ENCODE results near the gene WDR33. TPM values are rescaled to one million over a fixed set of nuclear protein-coding genes. Genes with fewer than 3 reads are reported as not detected.

WDR33 gene
- total RNA-seq, 4 donors from 2014 or later, result 41.3 to 51.6 (median 45.1) TPM

- Histone ChIP-seq H3K4me3 (peak overlapping the region in 2 of 4 donors; percentile 14 to 37), H3K27ac (peak overlapping the region in 1 of 4 donors; percentile 32), H3K27me3 (no peaks in the 10 kb centered on the region)
Measured at GRCh38 chr2:127681288-127681804, 129.6 kb downstream of the WDR33 start.

GRCh38 chr2:127680706-127681287 is 130.2 kb downstream of the WDR33 start:
- peak overlapping the region in 1 of 4 donors; percentile 14 for H3K4me3 ChIP-seq
- H3K4me1 ChIP-seq, result peaks cover 0 to 23% (median 0%) of the 10 kb centered on the region in 4 donors

More at GRCh38 chr2:127681288-127681804, 129.6 kb downstream of the WDR33 start:
- H3K36me3 ChIP-seq, result no peaks in the 10 kb centered on the region
- peaks cover 0 to 20% (median 0%) of the 10 kb centered on the region in 4 donors for H3K4me1 ChIP-seq
- DNase-seq, result no peak
- TF ChIP-seq, protein P1, sequence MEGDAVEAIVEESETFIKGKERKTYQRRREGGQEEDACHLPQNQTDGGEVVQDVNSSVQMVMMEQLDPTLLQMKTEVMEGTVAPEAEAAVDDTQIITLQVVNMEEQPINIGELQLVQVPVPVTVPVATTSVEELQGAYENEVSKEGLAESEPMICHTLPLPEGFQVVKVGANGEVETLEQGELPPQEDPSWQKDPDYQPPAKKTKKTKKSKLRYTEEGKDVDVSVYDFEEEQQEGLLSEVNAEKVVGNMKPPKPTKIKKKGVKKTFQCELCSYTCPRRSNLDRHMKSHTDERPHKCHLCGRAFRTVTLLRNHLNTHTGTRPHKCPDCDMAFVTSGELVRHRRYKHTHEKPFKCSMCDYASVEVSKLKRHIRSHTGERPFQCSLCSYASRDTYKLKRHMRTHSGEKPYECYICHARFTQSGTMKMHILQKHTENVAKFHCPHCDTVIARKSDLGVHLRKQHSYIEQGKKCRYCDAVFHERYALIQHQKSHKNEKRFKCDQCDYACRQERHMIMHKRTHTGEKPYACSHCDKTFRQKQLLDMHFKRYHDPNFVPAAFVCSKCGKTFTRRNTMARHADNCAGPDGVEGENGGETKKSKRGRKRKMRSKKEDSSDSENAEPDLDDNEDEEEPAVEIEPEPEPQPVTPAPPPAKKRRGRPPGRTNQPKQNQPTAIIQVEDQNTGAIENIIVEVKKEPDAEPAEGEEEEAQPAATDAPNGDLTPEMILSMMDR (IDR thresholded peaks at IDR 0.05), result no peak
- no peak for TF ChIP-seq POLR2A (IDR thresholded peaks at IDR 0.05)
- H3K9me3 ChIP-seq, result no peaks in the 10 kb centered on the region

GRCh38 chr2:127679680-127680361 is 131.2 kb downstream of the WDR33 start:
- Histone ChIP-seq H3K9me3 (no peaks in the 10 kb centered on the region), H3K4me1 (peaks cover 0 to 30% (median 6%) of the 10 kb centered on the region in 4 donors), H3K27me3 (peaks cover 0 to 5% of the 10 kb centered on the region in 2 donors), H3K36me3 (no peaks in the 10 kb centered on the region), H3K27ac (no peak overlapping the region), H3K4me3 (no peak overlapping the region)
- no peak for TF ChIP-seq POLR2A (IDR thresholded peaks at IDR 0.05)
- TF ChIP-seq, protein P1 (IDR thresholded peaks at IDR 0.05), result no peak
- DNase-seq, result no peak

More at GRCh38 chr2:127680706-127681287, 130.2 kb downstream of the WDR33 start:
- H3K9me3 ChIP-seq, result no peaks in the 10 kb centered on the region
- H3K36me3 ChIP-seq, result no peaks in the 10 kb centered on the region
- no peak for DNase-seq
- no peak for TF ChIP-seq POLR2A (IDR thresholded peaks at IDR 0.05)
- TF ChIP-seq, protein P1 (IDR thresholded peaks at IDR 0.05), result no peak
- peaks cover 0 to under 1% of the 10 kb centered on the region in 2 donors for H3K27me3 ChIP-seq
- peak overlapping the region in 1 of 4 donors; percentile 32 for H3K27ac ChIP-seq

GRCh38 chr2:127678991-127679390 is 132.0 kb downstream of the WDR33 start:
- DNase-seq, result no peak
- no peaks in the 10 kb centered on the region for H3K36me3 ChIP-seq
- H3K27me3 ChIP-seq, result peaks cover 0 to 5% of the 10 kb centered on the region in 2 donors
- H3K4me1 ChIP-seq, result peaks cover 0 to 33% (median 10%) of the 10 kb centered on the region in 4 donors
- H3K9me3 ChIP-seq, result no peaks in the 10 kb centered on the region
- H3K27ac ChIP-seq, result no peak overlapping the region
- TF ChIP-seq, protein P1 (IDR thresholded peaks at IDR 0.05), result no peak
- TF ChIP-seq POLR2A (IDR thresholded peaks at IDR 0.05), result no peak
- no peak overlapping the region for H3K4me3 ChIP-seq

DNA sequence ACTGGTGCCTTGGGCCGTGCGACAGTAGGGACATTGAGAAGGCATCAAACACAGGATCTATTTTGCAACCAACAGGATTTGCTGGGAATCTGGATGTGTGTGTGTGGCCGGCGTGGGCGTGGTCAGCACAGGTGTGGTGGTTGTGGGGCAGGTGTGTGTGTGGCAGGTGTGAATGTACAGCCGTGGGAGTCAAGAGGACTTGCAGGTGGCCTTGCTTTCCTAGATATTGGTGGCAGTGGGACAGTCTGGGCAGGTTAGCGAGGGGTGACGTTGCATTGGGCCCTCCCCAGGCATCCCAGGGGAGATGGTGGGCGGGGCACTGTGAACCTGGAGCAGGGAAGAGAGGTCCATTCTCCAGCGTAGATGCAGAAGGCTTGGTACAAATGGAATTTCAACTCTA is 132.4 kb downstream of the WDR33 start:
- H3K36me3 ChIP-seq, result no peaks in the 10 kb centered on the region
- H3K9me3 ChIP-seq, result no peaks in the 10 kb centered on the region
- peaks cover 0 to 5% of the 10 kb centered on the region in 2 donors for H3K27me3 ChIP-seq
- TF ChIP-seq, protein P1 (IDR thresholded peaks at IDR 0.05), result no peak
- TF ChIP-seq POLR2A (IDR thresholded peaks at IDR 0.05), result no peak
- DNase-seq, result no peak
- peaks cover 0 to 33% (median 10%) of the 10 kb centered on the region in 4 donors for H3K4me1 ChIP-seq
- no peak overlapping the region for H3K27ac ChIP-seq
- no peak overlapping the region for H3K4me3 ChIP-seq
